ENCODE data around the gene GARRE1. TPM values are rescaled to one million over a fixed set of nuclear protein-coding genes. Genes with fewer than 3 reads are reported as not detected.
A peak's percentile ranks its signal among the peaks of the same experiment; 100 is the strongest.
"Not testable (repeated sequence)": the region's sequence is repeated elsewhere in the genome, so short reads cannot be mapped to it uniquely, and the experiment has no call there.

The GARRE1 gene
- total and polyA plus RNA-seq, 4 donors, result 6.7 to 69.0 (median 14.7) TPM

- ATAC-seq (ENCODE audit: insufficient read depth, low FRiP score), result peak; percentile 77
- peak; percentile 64 to 78 (median 76) for DNase-seq
- WGBS, 2 donors, result 76 to 78% methylated on average over 13 of the region's 13 CpGs
- Histone ChIP-seq H3K9ac (ENCODE audit: insufficient read depth in 1 of 2, low read length in 2 of 2) (no peak overlapping the region), H3K4me1 (ENCODE audit: control insufficient read depth in 5 of 5, insufficient read depth in 5 of 5, low read length in 5 of 5) (peaks cover 0 to 3% (median 0%) of the 10 kb centered on the region in 5 donors), H3K4me3 (no peak overlapping the region), H3K36me3 (ENCODE audit: control insufficient read depth in 4 of 4, insufficient read depth in 4 of 4, low read length in 4 of 4) (no peaks in the 10 kb centered on the region), H3K27ac (ENCODE audit: low read depth in 1 of 2, low read length in 1 of 2) (no peak overlapping the region), H3K27me3 (ENCODE audit: control insufficient read depth in 3 of 3, insufficient read depth in 3 of 3, low read length in 2 of 3) (no peaks in the 10 kb centered on the region), H3K9me3 (ENCODE audit: control insufficient read depth in 4 of 4, insufficient read depth in 3 of 4, low read length in 3 of 4) (no peaks in the 10 kb centered on the region)
- TF ChIP-seq, protein P1, sequence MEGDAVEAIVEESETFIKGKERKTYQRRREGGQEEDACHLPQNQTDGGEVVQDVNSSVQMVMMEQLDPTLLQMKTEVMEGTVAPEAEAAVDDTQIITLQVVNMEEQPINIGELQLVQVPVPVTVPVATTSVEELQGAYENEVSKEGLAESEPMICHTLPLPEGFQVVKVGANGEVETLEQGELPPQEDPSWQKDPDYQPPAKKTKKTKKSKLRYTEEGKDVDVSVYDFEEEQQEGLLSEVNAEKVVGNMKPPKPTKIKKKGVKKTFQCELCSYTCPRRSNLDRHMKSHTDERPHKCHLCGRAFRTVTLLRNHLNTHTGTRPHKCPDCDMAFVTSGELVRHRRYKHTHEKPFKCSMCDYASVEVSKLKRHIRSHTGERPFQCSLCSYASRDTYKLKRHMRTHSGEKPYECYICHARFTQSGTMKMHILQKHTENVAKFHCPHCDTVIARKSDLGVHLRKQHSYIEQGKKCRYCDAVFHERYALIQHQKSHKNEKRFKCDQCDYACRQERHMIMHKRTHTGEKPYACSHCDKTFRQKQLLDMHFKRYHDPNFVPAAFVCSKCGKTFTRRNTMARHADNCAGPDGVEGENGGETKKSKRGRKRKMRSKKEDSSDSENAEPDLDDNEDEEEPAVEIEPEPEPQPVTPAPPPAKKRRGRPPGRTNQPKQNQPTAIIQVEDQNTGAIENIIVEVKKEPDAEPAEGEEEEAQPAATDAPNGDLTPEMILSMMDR (IDR thresholded peaks at IDR 0.05; ENCODE audit: control extremely low read depth, extremely low read depth), result no peak
Observed at GRCh38 chr19:34241513-34242337, 12.6 kb upstream of the GARRE1 start.

GRCh38 chr19:34243138-34243875 lies 11.0 kb upstream of the GARRE1 start:
- H3K27me3 ChIP-seq (ENCODE audit: control insufficient read depth in 3 of 3, insufficient read depth in 3 of 3, low read length in 2 of 3); H3K27ac ChIP-seq (ENCODE audit: low read depth in 1 of 2, low read length in 1 of 2); H3K4me1 ChIP-seq (ENCODE audit: control insufficient read depth in 5 of 5, insufficient read depth in 5 of 5, low read length in 5 of 5); ATAC-seq (ENCODE audit: insufficient read depth, low FRiP score); H3K36me3 ChIP-seq (ENCODE audit: control insufficient read depth in 4 of 4, insufficient read depth in 4 of 4, low read length in 4 of 4); DNase-seq; H3K9ac ChIP-seq (ENCODE audit: insufficient read depth in 1 of 2, low read length in 2 of 2); H3K4me3 ChIP-seq; H3K9me3 ChIP-seq (ENCODE audit: control insufficient read depth in 4 of 4, insufficient read depth in 3 of 4, low read length in 3 of 4): not testable (repeated sequence)
- 95 to 96% methylated on average over 10 of the region's 10 CpGs for WGBS, 2 donors

- DNase-seq (no peak), ATAC-seq (ENCODE audit: insufficient read depth, low FRiP score) (no peak)
- H3K27ac ChIP-seq (ENCODE audit: low read depth in 1 of 2, low read length in 1 of 2), result no peak overlapping the region
- no peak overlapping the region for H3K9ac ChIP-seq (ENCODE audit: insufficient read depth in 1 of 2, low read length in 2 of 2)
- no peaks in the 10 kb centered on the region for H3K36me3 ChIP-seq (ENCODE audit: control insufficient read depth in 4 of 4, insufficient read depth in 4 of 4, low read length in 4 of 4)
- no peak overlapping the region for H3K4me3 ChIP-seq
- H3K9me3 ChIP-seq (ENCODE audit: control insufficient read depth in 4 of 4, insufficient read depth in 3 of 4, low read length in 3 of 4), result no peaks in the 10 kb centered on the region
- TF ChIP-seq, protein P1 (IDR thresholded peaks at IDR 0.05; ENCODE audit: control extremely low read depth, extremely low read depth), result no peak
- WGBS, 2 donors, result 88 to 89% methylated on average over 17 of the region's 17 CpGs
- no peaks in the 10 kb centered on the region for H3K27me3 ChIP-seq (ENCODE audit: control insufficient read depth in 3 of 3, insufficient read depth in 3 of 3, low read length in 2 of 3)
- H3K4me1 ChIP-seq (ENCODE audit: control insufficient read depth in 5 of 5, insufficient read depth in 5 of 5, low read length in 5 of 5), result peaks cover 0 to 3% (median 0%) of the 10 kb centered on the region in 5 donors
Observed at GRCh38 chr19:34243876-34244578, 10.3 kb upstream of the GARRE1 start.

All from lung (tissue), 12 donors.